Activated CD4-positive, alpha-beta memory T cell treated with anti-CD3 and anti-CD28 coated beads, Interleukin-2, amount 10 ng/mL, durations not matched to agents 7 days and 5 days (primary cell): ENCODE measurements around the gene ZCCHC24. TPM values are rescaled to one million over a fixed set of nuclear protein-coding genes. Genes with fewer than 3 reads are reported as not detected.

Source experiments
- CTCF ChIA-PET: fragments of 350-600 bp; sonication (Branson Sonifier 250); formaldehyde crosslinking; loops from one replicate; lab custom pipeline; 2021; ENCODE audit warnings: antibody characterized with exemption, inconsistent platforms; lab: Charles Lee
- POLR2A ChIA-PET: fragments of 350-600 bp; sonication (Branson Sonifier 250); formaldehyde crosslinking; loops from one replicate; lab custom pipeline; 2021; ENCODE audit warnings: antibody characterized with exemption; lab: Charles Lee
- DNase-seq: peaks from one replicate; pipeline ENCODE4 v3.0.0-alpha.2; 2020
- H3K27ac Mint-ChIP-seq: one replicate; pipeline ENCODE4 v1.8.0; 2021; ENCODE audit warnings: mild to moderate bottlenecking, mixed read lengths
- H3K27me3 Mint-ChIP-seq: one replicate; pipeline ENCODE4 v1.8.0; 2021; ENCODE audit warnings: mixed read lengths
- H3K36me3 Mint-ChIP-seq: one replicate; pipeline ENCODE4 v1.8.0; 2021; ENCODE audit warnings: low read depth, mixed read lengths
- H3K4me1 Mint-ChIP-seq: one replicate; pipeline ENCODE4 v1.8.0; 2021; ENCODE audit warnings: mixed read lengths
- H3K4me3 Mint-ChIP-seq: one replicate; pipeline ENCODE4 v1.8.0; 2021; ENCODE audit warnings: mild to moderate bottlenecking, mixed read lengths
- H3K9me3 Mint-ChIP-seq: one replicate; pipeline ENCODE4 v1.8.0; 2021; ENCODE audit warnings: mixed read lengths
- total RNA-seq, 2 experiments: library from RNA; stranded (reverse); gene quantifications; one replicate each; pipeline ENCODE4 v1.2.3, GENCODE V29; 2021

The ZCCHC24 gene
- 1 to 10 TPM; 1.5 TPM for total RNA-seq

GRCh38 chr10:79445161-79445976 lies at the start of gene ZCCHC24:
Gene ZCCHC24, minus strand, starts transcription at chr10:79445624. Its CDS starts 184 bp downstream, at chr10:79445440.
- H3K36me3 Mint-ChIP-seq = no peaks in the 10 kb centered on the region
- peak within 1 kb of the TSS; percentile 64 for H3K27ac Mint-ChIP-seq
- ChIA-PET CTCF (interaction anchor here (0.6 to 2.1 kb wide), 6 partner anchors 11 to 111 kb away, joined by 3 to 6 read pairs (median 4); no protein-coding TSS in a partner anchor), POLR2A (interaction anchor here (0.8 to 1.4 kb wide), 5 partner anchors 23 to 159 kb away, joined by 3 to 4 read pairs (median 4); no protein-coding TSS in a partner anchor)
- peaks cover 25% of the 10 kb centered on the region for H3K4me1 Mint-ChIP-seq
- H3K9me3 Mint-ChIP-seq = no peaks in the 10 kb centered on the region
- peak; percentile 96 for DNase-seq
- H3K4me3 Mint-ChIP-seq = peak within 1 kb of the TSS; percentile 82
- peaks cover 34% of the 10 kb centered on the region for H3K27me3 Mint-ChIP-seq

GRCh38 chr10:79493806-79494205 lies 48.4 kb upstream of the ZCCHC24 start:
- H3K36me3 Mint-ChIP-seq = no peaks in the 10 kb centered on the region
- ChIA-PET CTCF (no interaction called here), POLR2A (no interaction called here)
- no peak overlapping the region for H3K4me3 Mint-ChIP-seq
- peaks cover 39% of the 10 kb centered on the region for H3K27me3 Mint-ChIP-seq
- no peak for DNase-seq
- no peaks in the 10 kb centered on the region for H3K9me3 Mint-ChIP-seq
- no peak overlapping the region for H3K27ac Mint-ChIP-seq
- H3K4me1 Mint-ChIP-seq = no peaks in the 10 kb centered on the region

GRCh38 chr10:79492839-79493238 lies 47.4 kb upstream of the ZCCHC24 start:
- H3K36me3 Mint-ChIP-seq = no peaks in the 10 kb centered on the region
- H3K27me3 Mint-ChIP-seq = peaks cover 29% of the 10 kb centered on the region
- H3K9me3 Mint-ChIP-seq = no peaks in the 10 kb centered on the region
- no peak overlapping the region for H3K27ac Mint-ChIP-seq
- DNase-seq = no peak
- ChIA-PET CTCF (no interaction called here), POLR2A (no interaction called here)
- no peak overlapping the region for H3K4me3 Mint-ChIP-seq
- H3K4me1 Mint-ChIP-seq = no peaks in the 10 kb centered on the region

- H3K27ac Mint-ChIP-seq = no peak overlapping the region
- POLR2A ChIA-PET = no interaction called here
- H3K27me3 Mint-ChIP-seq = peaks cover 24% of the 10 kb centered on the region
- CTCF ChIA-PET = interaction anchor here (1.6 kb wide), 1 partner anchor 118 kb away, joined by 4 read pairs; no protein-coding TSS in a partner anchor
- H3K36me3 Mint-ChIP-seq = no peaks in the 10 kb centered on the region
- H3K9me3 Mint-ChIP-seq = no peaks in the 10 kb centered on the region
- no peak overlapping the region for H3K4me3 Mint-ChIP-seq
- DNase-seq = no peak
- H3K4me1 Mint-ChIP-seq = no peaks in the 10 kb centered on the region
Measured at GRCh38 chr10:79492256-79492655, 46.8 kb upstream of the ZCCHC24 start.

- H3K4me3 Mint-ChIP-seq = no peak overlapping the region
- ChIA-PET CTCF (interaction anchor here (1.6 kb wide), 1 partner anchor 117 kb away, joined by 4 read pairs; no protein-coding TSS in a partner anchor), POLR2A (no interaction called here)
- H3K36me3 Mint-ChIP-seq = no peaks in the 10 kb centered on the region
- no peaks in the 10 kb centered on the region for H3K4me1 Mint-ChIP-seq
- DNase-seq = no peak
- H3K27me3 Mint-ChIP-seq = peaks cover 24% of the 10 kb centered on the region
- H3K27ac Mint-ChIP-seq = no peak overlapping the region
- no peaks in the 10 kb centered on the region for H3K9me3 Mint-ChIP-seq
Measured at GRCh38 chr10:79491143-79491835, 45.9 kb upstream of the ZCCHC24 start.

GRCh38 chr10:79490400-79491142 lies 45.1 kb upstream of the ZCCHC24 start:
- ChIA-PET CTCF (interaction anchor here (1.6 kb wide), 1 partner anchor 116 kb away, joined by 4 read pairs; no protein-coding TSS in a partner anchor), POLR2A (no interaction called here)

GRCh38 chr10:79488870-79489269 lies 43.4 kb upstream of the ZCCHC24 start:
- no peak overlapping the region for H3K4me3 Mint-ChIP-seq
- ChIA-PET CTCF (interaction anchor here (1.0 to 4.8 kb wide), 3 partner anchors 9 to 115 kb away, joined by 3 to 35 read pairs (median 5); no protein-coding TSS in a partner anchor), POLR2A (no interaction called here)
- no peak overlapping the region for H3K27ac Mint-ChIP-seq
- DNase-seq = no peak
- H3K4me1 Mint-ChIP-seq = no peaks in the 10 kb centered on the region
- H3K27me3 Mint-ChIP-seq = peaks cover 15% of the 10 kb centered on the region
- no peaks in the 10 kb centered on the region for H3K36me3 Mint-ChIP-seq
- H3K9me3 Mint-ChIP-seq = no peaks in the 10 kb centered on the region

More at GRCh38 chr10:79490400-79491142, 45.1 kb upstream of the ZCCHC24 start:
- Mint-ChIP-seq H3K9me3 (no peaks in the 10 kb centered on the region), H3K27me3 (peaks cover 21% of the 10 kb centered on the region), H3K36me3 (no peaks in the 10 kb centered on the region), H3K4me3 (no peak overlapping the region), H3K27ac (no peak overlapping the region), H3K4me1 (no peaks in the 10 kb centered on the region)
- DNase-seq = no peak

GRCh38 chr10:79488336-79488735 lies 42.9 kb upstream of the ZCCHC24 start:
- DNase-seq = no peak
- POLR2A ChIA-PET = no interaction called here
- Mint-ChIP-seq H3K27ac (no peak overlapping the region), H3K9me3 (no peaks in the 10 kb centered on the region), H3K27me3 (peaks cover 11% of the 10 kb centered on the region), H3K4me1 (no peaks in the 10 kb centered on the region), H3K4me3 (no peak overlapping the region), H3K36me3 (no peaks in the 10 kb centered on the region)
- CTCF ChIA-PET = interaction anchor here (1.0 to 4.8 kb wide), 5 partner anchors 8 to 114 kb away, joined by 3 to 35 read pairs (median 5); no protein-coding TSS in a partner anchor

GRCh38 chr10:79487296-79488194 lies 42.1 kb upstream of the ZCCHC24 start:
- H3K4me1 Mint-ChIP-seq = no peaks in the 10 kb centered on the region
- POLR2A ChIA-PET = no interaction called here
- no peak overlapping the region for H3K4me3 Mint-ChIP-seq
- no peak overlapping the region for H3K27ac Mint-ChIP-seq
- H3K9me3 Mint-ChIP-seq = no peaks in the 10 kb centered on the region
- peaks cover 8% of the 10 kb centered on the region for H3K27me3 Mint-ChIP-seq
- peak; percentile 37 for DNase-seq
- CTCF ChIA-PET = interaction anchor here (1.0 to 4.8 kb wide), 5 partner anchors 9 to 114 kb away, joined by 3 to 35 read pairs (median 5); no protein-coding TSS in a partner anchor
- no peaks in the 10 kb centered on the region for H3K36me3 Mint-ChIP-seq

GRCh38 chr10:79484476-79484875 lies 39.1 kb upstream of the ZCCHC24 start:
- CTCF ChIA-PET = no interaction called here
- no peak overlapping the region for H3K27ac Mint-ChIP-seq

GRCh38 chr10:79483948-79484347 lies 38.5 kb upstream of the ZCCHC24 start:
- no peaks in the 10 kb centered on the region for H3K9me3 Mint-ChIP-seq
- H3K36me3 Mint-ChIP-seq = no peaks in the 10 kb centered on the region
- H3K4me1 Mint-ChIP-seq = no peaks in the 10 kb centered on the region
- peaks cover 26% of the 10 kb centered on the region for H3K27me3 Mint-ChIP-seq
- no peak overlapping the region for H3K4me3 Mint-ChIP-seq
- no peak for DNase-seq
- ChIA-PET POLR2A (no interaction called here), CTCF (no interaction called here)
- H3K27ac Mint-ChIP-seq = no peak overlapping the region

More at GRCh38 chr10:79484476-79484875, 39.1 kb upstream of the ZCCHC24 start:
- peaks cover 22% of the 10 kb centered on the region for H3K27me3 Mint-ChIP-seq
- no peak overlapping the region for H3K4me3 Mint-ChIP-seq
- no peaks in the 10 kb centered on the region for H3K36me3 Mint-ChIP-seq
- H3K4me1 Mint-ChIP-seq = no peaks in the 10 kb centered on the region
- no peak for DNase-seq
- POLR2A ChIA-PET = no interaction called here
- no peaks in the 10 kb centered on the region for H3K9me3 Mint-ChIP-seq

- Mint-ChIP-seq H3K27ac (no peak overlapping the region), H3K9me3 (no peaks in the 10 kb centered on the region), H3K4me3 (no peak overlapping the region), H3K27me3 (peaks cover 26% of the 10 kb centered on the region), H3K4me1 (no peaks in the 10 kb centered on the region), H3K36me3 (no peaks in the 10 kb centered on the region)
- DNase-seq = no peak
- POLR2A ChIA-PET = no interaction called here
- CTCF ChIA-PET = interaction anchor here (1.5 kb wide), 1 partner anchor 109 kb away, joined by 5 read pairs; no protein-coding TSS in a partner anchor
Measured at GRCh38 chr10:79483299-79483698, 37.9 kb upstream of the ZCCHC24 start.
